SH-SY5Y (cell line): Measurements from ENCODE around the gene SMPDL3B.

Experiments
- GATA2 ChIP-seq: IDR thresholded peaks from 2 replicates; pipeline ENCODE4 v1.6.1; 2011; ENCODE audit warnings: mild to moderate bottlenecking, low read depth, low read length
- GATA3 ChIP-seq: IDR thresholded peaks from 2 replicates; pipeline ENCODE4 v1.6.1; 2011; ENCODE audit warnings: low read depth, mild to moderate bottlenecking, low read length, moderate library complexity

DNA sequence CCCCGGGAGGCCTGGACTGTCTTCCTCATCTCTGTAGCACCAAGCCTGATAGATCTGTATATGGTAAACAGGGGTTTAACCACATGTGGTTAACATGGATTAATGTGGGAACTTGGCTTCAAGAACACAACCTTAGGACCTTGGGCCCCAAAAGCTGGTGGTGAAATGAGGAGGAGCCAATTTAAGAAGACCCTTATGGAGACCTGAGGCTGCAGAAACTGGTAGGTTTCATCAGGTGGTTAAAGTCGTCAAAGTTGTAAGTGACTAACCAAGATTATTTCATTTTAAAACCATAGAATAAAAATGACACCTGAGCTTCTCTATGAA lies 48.5 kb upstream of the SMPDL3B start:
- TF ChIP-seq GATA3 (no peak), GATA2 (no peak)
